NCI-H2196 treated with DMSO at 0.1 percent for 48 hours (cell line): ENCODE data around the gene CCDC3.

Experiments
- DNase-seq: peaks from one replicate; lab custom pipeline; 2025; ENCODE audit not compliant: unreplicated experiment; lab: John Stamatoyannopoulos, UW

Gene CCDC3

DNA sequence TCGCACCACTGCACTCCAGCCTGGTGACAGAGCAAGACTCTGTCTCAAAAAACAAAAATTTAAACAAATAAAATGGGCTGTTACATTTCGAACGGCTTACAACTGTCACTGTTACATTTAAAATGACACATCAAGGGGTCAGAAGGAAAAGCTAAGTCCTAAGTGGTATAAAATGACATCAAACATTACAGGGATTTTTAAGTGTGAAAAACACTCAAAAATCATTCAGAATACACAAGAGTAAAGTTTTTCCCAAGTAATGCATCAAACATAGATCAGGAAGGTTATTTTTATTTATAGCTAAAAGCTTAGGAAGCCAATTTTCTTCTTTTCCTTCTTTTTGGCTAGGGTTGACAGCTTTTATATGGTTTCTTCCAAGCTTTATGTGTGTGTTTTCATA lies 39.0 kb downstream of the CCDC3 start:
- no peak for DNase-seq

DNA sequence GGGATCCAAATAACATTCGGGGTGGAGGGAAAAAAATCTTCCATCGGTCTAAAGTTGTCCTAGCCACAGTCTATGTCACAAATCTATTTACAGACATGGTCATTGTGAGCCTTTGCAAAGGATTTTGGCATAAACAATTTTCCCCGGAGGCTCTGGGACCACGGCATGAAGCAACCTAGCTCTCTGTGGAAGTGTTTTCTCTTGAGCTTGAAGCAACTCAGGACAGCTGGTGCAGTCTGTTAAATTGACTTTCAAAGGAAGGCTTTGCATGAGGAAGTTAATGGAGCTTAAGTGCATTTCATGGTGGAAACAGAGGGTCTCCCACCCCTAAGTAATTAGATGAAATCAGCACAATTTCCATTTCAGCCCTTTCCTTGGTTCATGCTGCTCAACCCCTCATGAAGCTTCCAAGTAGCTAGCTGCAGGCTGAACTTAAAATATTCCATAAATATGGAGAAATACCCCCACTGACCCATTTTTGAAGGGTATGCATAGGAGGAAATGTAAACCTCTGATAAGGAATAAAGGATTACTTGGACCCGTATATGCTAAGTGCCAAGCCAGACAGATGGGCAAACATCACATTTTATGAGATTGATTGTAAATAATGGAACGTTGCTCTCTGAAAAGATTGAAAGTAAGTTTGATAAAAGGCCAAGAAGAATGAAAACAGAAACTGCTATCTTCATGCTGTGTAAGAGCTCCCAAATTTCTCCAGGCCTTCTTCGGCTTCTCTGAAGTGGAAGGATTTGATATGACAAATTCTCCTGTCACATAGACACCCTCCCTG lies 39.9 kb downstream of the CCDC3 start:
- no peak for DNase-seq

DNA sequence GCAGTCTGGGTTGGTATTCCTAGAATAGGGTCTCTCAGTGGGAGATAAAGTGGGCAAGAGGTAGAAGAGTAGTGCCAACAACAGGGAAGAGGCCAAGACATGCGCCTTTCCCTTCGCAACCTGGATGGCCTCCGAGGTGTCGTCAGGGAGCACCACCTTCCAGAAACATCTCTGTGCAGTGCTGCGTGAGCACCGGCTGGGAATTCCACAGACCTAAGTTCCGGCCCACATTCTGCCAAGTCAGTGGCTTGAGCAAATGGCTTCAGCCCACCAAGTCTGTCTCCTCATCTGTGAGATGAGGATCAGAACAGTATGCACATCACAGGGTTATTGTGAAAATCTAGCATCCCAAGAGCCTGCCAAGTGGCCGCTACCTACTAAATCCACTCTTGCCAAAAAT lies 40.6 kb downstream of the CCDC3 start:
- DNase-seq, result no peak

DNA sequence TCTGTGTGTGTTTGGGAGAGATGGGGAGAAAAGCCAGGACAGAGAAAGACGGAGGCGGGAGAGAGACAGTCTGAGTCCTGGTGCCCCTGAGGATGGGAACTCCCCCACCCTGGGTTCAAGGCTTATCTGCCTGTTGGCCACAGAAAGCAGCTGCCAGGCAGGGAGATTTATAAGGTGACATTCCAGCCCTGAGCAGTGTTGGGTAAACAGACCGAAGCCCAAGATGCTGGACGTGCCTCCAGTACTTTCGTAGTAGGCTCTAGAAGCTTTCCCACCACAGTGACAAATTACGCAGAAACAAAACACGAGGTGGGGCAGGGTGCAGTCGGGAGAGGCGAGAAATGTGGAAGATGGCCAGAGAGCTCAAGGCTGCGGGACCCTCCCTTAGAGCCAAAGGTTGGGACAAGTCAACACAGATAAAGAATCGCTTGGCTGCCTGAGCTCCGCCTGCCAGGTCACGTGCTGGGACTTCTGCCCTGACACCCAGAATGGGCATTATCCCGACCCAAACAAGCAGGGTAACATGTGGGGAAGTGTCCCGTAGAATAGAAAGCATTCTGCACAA lies 41.1 kb downstream of the CCDC3 start:
- no peak for DNase-seq

DNA sequence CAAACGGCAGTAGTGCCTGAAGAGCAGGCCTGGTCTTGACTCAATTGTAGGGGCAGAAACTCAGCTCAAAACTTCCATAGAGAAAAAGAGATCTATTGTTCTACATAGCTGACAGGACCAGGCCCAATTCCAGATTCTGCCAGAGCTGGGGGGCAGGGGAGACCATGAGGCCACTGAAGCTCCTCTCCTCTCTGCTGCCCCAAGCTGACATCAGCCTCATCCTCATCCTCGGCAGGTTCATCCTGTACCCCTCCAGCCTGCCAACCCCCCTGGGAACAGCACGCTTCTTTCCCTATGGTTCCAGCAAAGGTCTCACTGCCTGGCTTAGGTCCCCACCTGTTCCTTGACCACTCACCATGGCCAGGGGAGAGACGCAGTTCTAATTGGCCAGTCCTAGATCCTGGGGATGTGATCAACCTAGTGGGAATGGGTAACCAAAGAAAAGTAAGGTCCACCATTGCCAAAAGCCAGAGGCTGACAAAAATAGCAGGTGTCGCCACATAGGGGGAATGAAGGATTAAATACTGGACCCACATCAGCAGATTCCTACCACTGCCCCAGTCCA lies 42.9 kb downstream of the CCDC3 start:
- no peak for DNase-seq

DNA sequence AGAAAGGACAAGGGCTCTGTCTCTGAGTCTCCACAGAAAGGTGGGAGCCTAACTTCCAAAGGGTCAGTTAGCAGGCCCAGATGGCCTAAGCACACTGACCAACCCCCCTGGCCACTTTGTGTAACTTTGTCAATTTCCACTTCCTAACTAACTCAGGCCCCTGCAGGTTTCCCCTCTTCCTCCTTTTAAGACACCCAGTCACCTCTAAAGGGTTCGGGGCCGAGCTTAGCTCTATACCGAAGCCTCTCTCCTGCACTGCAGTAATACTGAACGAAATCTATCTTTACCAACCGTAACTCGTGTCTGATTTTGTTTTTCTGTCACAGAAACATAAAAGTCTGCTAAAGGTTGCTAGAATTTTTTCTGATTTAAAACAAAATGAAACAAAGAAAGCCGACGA lies 44.4 kb downstream of the CCDC3 start:
- no peak for DNase-seq

DNA sequence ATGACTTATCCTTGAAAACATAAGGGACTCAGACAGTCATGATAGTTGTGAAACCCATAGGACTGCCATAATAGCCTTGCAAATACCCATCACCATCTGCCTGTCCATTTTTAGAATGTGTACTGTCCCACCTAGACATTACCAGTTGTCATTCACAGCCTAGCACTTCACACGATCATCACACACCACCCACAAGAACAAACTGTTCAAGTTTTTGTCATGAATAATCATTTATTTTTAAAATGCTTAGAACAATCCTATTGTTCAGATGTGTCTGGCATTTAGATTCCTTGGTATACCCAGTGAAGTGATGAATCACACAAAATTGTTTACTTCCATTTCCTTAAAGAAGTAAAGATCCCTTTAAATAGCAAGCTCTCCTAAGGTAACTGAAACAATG lies 46.6 kb downstream of the CCDC3 start:
- DNase-seq, result no peak

DNA sequence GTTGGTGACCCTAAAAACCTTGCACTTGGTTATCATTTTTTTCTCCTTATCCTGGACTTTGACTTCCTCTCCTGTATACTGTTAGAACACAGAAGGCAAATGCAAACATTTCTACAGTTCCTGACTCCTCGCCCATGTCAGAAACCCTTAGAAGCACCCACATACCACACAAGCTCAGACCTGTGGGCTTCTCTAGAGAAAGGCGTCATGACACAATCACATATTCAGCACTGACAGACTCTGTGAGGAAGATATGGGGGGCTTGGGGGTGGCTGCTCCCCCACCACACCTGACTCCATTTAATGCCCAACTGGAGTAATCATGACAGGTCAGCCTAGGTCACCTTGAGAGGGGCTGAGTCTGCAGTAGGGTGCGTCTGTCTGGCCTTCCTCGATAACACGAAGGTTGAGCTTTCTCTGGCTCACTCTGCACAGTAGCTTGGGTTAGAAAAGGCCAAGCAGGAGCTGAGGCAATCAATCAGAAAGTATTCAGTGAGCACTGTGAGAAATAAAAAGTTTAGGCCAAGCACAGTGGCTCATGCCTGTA lies 50.9 kb downstream of the CCDC3 start:
- no peak for DNase-seq

DNA sequence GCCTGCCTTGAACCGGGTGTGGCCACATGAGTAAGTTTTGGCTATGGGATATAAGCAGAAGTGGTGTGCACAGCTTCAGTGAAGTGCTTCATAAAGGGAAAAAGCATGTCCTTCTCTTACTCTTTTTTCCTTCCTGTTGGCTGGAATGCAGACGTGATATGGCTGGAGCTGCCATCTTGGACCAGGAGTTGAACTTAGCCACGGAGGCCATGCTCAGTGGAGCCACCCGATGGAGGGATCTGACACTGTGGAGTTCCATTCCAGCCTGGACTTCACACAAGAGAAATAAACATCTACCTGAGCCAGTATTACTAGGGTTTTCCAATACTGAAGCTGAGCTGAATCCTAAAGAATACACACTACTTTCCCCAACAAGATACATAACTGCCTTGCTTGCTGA lies 52.3 kb downstream of the CCDC3 start:
- DNase-seq, result no peak

DNA sequence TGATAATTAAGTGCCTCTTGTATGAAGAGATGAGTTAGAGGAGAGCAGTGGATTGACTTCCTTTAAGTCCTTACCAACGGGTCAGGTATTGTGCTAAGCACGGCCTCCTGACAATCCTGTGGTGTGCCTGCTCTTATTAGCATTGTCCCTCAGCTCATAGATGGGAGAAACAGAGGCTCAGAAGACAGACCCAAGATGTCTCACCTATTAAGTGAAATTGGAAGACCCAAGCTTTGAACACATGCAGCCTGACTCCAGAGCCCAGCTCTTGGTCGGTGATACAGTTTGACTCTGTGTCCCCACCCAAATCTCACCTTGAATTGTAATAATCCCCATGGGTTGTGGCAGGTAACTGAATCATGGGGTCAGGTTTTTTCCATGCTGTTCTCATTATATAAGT lies 53.8 kb downstream of the CCDC3 start:
- DNase-seq, result no peak

DNA sequence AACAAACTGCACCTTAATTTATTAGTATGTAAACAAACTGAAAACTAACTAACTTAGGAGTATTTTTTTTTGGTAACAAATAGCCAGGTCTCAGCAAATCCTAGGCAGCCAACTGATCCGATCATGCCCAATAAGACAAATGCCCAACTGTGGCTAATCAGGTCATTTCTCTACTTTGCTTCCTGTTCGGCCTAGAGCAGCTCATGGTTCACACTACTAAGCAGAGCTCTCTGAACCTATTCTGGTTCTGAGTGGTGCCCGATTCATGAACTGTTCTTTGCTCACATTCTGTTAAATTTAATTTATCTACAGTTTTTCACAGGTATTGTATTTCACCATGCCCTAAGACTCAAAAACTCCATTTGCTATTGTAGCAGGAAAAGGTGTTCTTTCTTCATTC lies 55.1 kb downstream of the CCDC3 start:
- no peak for DNase-seq

DNA sequence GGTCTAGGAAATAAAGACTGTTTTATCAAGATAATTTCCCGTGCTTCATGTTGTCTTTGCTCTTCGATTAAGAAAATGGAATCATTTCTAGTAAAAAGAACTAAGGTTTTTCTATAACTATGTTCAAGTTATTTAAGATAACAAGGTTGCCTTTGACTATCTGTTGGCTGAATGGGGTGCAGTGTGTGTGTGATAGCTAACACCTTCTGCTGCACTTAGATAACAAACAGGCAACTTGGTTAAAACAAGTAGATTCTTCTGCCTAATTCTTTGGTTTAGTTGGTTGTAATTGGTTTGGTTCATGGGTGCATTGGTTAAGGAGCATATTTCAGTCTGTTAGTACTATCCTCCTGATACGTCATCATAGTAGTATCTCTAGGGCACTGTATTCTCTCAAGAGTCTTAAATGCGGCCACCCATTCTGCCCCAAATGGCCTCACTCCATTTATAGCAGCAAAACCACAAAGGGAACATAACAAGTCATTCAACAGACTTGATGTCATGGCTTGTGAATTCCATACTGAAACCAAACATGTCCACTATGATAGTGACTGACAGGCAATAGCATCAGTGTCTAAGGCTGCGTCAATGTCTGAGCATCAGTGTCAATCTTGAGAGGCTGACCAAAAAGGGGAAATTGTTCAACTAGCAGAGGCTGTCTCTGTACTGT lies 55.7 kb downstream of the CCDC3 start:
- DNase-seq, result no peak

DNA sequence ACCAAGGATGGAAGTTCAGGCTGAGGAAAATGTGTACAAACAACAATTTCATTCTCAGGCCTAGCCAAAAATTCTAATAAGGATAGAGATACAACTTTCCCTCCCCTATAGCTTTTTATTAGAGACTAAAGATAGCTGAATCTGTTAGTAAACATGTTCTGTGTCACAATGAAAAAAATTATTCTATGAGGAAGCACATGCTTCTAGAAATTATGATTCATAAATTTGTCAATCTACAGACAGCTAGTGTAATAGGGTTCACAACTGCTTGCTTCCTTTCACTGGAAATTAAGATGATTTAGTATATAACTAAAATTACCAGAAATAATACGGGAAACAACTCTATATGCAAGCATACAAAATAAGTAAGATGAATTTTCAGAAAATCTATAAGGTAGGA lies 56.6 kb downstream of the CCDC3 start:
- no peak for DNase-seq

DNA sequence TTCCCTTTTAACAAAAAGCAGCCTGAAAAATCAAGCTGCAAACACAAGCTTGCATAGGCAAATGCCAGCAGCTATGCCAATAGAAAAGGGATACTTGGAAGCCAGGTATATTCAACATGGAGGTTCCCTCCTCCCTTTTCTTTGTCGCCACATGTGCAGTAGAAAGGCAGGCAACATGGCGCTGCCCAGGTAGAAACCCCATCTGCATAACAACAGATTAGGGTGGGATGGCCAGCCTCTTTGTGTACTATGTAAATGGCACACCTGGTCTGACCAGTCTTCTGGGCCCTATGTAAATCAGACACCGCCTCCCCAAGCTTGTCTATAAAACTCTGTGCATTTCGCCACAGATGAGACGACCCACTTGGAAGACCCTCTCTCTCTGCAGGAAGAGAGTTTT lies 58.1 kb downstream of the CCDC3 start:
- no peak for DNase-seq

DNA sequence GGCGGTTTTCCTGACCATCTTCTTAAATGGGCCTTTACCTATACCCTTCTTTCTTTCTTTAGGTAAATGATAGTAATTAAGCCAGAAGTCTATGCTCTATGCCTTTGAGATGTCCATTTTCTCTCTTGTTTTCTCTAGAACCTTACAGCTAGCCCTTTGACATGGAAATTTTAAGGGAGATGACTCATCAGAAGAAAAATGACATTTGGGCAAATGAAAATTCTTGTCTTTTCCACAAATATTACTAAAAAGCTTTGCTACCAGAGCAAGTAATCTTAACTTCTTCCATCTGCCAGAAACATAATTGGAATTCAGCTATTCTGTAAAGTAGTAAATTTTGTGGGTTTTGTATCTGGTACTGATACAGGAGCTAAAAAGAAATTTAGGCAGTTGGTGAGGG lies 59.5 kb downstream of the CCDC3 start:
- no peak for DNase-seq

DNA sequence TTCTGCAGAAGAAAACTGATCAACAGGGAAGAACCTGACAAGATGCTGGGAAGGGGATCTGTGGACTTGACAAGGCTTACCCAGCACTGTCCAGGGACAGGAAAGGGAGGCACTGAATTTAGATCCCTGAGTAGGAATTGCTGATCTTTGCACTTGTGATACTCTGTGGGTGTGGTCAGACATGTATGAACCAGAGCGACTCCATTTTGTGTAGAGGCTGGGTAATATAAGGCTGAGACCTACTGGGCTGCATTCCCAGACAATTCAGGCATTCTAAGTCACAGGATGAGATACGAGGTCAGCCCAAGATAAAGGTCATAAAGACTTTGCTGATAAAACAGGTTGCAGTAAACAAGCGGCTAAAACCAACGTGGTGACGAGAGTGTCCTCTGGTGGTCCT lies 60.7 kb downstream of the CCDC3 start:
- no peak for DNase-seq

DNA sequence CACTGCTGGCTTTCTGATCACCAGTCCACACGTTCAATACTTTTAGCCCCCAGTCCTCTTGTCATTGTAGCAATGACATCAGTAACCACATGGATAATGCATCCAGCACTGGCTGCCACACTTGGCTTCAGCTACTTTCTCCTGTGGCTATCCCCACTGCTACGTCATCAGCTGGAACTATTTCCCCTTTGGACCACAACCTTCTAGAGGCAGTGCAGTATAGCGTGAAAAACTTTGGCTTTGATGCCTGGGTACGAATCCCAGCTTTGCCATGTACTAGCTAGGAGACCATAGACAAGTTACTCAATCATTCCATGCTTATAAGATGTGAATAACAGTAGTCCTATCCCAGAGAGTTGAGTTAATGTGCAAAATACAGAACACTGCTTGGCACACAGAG lies 63.2 kb downstream of the CCDC3 start:
- no peak for DNase-seq

DNA sequence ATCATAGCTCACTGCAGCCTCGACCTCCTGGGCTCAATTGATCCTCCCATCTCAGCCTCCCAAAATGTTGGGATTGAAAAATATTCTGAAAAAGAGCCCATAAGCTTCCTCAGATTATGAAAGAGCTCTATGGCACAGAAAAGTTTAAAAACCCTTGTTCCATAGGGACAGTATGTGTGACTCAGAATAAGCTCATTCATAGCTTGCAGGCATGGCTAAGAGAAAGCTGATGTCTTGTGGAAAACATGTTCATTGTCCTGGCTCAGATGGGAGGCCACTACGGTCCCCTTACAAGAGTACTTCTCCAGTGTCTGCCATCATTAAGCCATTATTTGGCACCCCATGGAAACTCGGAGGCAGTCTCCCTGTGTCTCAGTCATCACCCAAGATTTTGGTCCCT lies 64.0 kb downstream of the CCDC3 start:
- DNase-seq, result no peak

DNA sequence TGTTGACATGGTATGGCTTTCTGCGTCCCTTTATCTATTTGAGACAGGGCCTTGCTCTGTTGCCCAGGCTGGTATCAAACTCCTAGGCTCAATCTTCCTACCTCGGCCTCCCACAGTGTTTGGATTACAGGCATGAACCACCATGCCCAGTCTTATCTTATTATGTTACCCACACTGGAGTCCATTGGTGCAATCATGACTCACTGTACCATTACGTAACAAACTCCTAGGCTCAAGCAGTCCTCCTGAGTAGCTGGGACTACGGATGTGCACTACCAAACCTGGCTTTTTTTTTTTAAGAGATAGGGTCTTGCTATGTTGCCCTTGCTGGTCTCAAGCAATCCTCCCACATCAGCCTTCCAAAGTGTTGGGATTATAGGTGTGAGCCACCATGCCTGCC lies 66.7 kb downstream of the CCDC3 start:
- DNase-seq, result no peak

DNA sequence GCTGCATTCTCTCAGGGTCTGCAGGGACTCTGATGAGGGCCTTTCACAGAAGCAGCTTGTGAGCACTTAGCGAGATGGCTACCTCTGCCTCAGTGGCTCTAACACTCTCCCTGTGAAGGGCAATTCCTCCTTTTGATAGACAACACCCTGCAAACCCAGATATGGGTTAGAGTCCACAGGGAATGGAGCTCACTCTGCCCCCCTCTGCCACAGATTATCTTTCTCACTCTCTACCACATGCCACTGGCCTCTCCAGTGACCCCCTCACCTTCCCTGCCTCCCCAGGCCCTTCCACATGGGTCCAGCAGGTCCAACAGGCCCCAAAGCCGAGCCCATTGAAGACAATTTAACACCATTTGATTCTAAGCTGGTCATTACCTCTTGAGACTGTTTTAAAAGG lies 72.1 kb downstream of the CCDC3 start:
- no peak for DNase-seq

DNA sequence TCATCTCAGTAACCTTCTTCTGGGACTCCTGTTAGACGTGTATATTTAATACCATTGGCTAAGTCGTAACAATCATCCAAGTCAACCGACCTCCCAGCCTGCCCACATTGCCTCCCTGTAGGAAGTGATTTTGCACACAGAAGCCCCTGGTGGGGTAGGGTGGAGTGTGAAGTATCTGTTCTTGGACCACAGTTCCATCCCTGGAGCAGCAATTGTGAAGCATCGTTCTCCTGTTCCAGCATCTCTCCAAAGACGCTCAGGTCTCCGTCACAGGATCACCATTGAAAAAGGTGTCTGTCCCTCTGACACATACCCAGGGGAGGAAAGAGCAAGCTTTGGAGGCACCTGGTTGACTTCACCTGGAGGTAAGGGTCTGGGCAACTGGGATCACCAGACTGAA lies 72.9 kb downstream of the CCDC3 start:
- DNase-seq, result no peak

DNA sequence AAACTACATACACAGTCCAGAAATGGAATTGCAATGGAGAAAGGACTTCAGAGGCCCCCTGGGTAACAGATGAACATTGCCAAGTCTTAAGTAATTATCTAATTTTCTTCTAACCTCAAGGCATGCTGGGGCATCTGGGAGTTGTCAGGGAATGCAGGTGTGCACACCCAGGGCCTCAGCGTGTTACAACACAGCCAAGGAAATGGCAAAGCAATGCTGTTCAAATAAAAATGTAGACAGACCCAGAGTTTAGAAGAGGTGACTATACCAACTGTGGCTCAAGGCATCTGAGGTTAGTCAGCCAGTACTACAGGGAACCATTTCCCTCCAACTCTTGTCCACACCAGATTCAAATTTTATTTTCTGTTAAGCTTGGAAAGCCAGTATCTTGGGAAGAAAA lies 73.6 kb downstream of the CCDC3 start:
- no peak for DNase-seq
